Stimulated activated CD8-positive, alpha-beta memory T cell treated with anti-CD3 and anti-CD28 coated beads, Interleukin-2, amount 100 ng/mL, for 48 hours (primary cell): Measurements from ENCODE around the gene EEF1AKMT1.
"Not testable (repeated sequence)": the region's sequence is repeated elsewhere in the genome, so short reads cannot be mapped to it uniquely, and the experiment has no call there.

ENCODE experiments used
- DNase-seq, 2 donors: peaks; one replicate each; pipeline ENCODE4 v3.0.0-alpha.2; 2020; ENCODE audit warnings: low read depth in 2 of 2

Gene EEF1AKMT1

DNA sequence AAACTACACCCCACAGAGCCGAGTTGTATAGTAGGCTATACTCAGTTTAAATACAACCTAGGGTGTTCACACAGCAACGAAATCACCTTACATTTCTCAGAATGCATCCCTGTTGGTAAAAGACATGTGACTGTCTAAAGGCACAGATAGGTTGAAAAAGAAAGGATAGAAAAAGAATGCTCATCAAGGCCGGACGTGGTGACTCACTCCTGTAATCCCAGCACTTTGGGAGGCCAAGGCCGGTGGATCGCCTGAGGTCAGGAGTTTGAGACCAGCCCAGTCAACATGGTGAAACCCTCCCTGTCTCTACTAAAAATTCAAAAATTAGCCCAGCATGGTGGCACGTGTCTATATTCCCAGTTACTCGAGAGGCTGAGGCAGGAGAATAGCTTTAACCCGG, 74.0 kb downstream of the EEF1AKMT1 start:
- DNase-seq, result no peak

DNA sequence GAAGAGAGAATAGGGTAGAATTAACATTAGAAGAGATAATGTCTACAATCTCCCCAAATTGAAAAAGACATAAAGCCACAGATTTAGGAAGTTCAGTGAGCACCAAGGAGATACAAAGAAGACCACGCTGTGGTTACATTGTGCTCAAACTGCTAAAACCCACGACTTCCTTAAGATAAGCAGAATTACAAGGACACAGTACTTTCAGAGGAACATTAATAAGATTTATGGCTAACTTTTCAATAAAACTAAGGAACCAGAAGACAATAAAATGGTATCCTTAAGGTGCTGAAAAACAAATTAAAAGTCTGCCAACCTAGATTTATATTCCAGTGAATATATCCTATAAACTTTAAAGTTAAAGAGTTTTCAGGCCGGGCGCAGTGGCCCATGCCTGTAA, 77.7 kb downstream of the EEF1AKMT1 start:
- no peak for DNase-seq

DNA sequence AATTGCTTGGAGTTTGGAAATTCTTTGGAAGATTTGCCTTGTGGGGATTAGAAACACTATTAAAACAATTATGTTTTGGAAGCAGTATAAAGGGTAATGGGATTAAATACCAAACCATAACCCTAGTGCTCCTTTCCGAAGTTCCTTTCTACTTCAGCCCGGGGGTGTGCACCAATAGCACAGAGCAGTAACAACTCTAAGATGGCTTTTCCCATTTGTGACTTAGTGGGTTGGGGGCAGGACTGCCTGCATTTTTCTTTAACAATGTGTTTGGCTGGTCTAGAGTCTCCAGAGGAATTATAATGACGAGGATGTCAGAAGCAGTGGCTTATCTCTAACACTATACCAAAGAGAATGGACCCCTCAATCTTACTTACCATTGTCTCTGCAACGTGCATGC, 82.1 kb downstream of the EEF1AKMT1 start:
- DNase-seq, result no peak

DNA sequence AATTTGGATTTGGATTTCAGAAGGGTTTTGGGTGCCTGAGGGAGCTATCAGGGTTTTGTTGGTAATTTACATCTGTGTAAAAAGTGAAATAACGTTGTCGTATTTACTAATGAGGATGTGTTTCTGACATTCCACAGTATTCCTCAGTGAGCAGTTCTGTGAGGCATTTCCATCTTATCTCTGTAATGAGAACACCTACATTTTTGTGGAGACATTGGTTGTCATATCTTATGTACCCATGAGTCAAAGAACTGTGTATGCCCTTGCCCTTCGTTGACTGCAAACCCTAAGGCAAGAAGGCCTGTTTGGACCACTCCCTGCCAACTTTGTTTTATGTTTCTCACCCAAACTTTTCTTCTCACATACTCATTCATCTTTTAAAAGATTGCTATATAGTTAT, 84.5 kb downstream of the EEF1AKMT1 start:
- DNase-seq, result no peak

DNA sequence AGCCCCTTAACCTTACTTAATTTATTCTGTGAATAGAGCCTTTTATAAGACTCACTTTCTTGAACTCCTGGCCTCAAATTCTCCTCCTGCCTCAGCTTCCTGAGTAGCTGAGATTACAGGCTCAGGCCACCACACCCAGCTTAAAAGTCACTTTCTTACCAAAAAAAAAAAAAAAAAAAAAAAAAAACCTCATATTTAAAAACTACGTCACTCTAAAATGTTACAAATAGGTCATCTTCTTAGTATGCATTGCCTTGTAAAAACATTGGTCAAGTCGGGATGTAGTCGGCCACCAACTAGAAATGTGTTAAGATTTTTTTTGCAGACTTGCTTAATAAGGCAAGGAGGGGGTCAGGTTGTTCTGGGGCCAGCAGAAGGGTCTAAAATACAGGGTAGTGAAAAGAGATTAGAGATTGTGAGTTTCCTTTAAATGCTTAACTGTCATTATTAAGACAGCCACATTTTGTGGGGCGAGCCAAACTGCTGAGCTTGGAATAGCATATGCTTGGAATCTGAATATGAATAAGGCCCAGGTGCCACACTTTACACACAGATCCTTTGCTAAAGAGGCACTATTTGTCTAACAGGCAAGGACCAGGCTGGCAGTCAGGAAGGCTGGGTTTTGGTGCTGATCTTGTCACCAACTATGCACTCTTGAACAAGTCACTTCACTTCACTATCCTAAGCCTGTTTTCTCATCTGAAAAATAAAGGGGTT, 86.7 kb downstream of the EEF1AKMT1 start:
- no peak for DNase-seq

DNA sequence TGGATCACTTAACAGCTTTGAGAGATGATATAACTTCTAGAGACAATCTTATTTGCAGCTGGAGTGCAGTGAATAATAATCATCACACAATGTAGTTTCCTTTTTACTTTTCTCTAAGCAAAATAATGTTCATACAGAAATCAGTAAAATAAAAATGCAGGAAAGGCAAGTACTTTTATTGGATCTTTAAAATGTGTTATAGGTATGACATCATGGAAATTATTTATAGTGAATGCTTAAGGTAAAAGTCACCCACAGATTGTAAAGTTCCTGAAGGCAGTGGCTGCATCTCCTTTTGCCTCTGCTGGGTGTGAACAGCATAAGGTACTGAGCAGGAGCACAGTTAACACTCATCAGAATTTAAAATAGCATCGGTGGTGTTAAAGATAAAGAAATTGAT, 87.6 kb downstream of the EEF1AKMT1 start:
- DNase-seq, result no peak

DNA sequence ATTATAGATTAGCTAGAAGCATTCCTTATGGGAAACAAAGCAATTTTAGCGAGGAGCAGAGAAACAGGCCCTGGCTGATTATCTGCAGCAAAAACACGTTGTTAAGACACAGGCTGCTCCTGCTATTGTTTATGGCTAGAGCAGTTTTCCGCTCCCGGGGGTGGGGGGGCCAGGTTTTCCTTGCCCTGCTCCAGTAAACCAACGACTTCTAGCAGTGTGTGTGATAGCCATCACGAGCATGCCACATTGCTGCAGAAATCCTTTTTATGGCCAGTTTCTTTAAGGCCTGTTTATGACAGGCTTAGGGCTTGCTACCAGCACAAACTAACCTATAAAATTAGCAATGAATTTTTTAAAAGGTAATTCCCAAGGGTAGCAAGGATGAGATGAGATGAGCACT, 88.7 kb downstream of the EEF1AKMT1 start:
- DNase-seq, result no peak

DNA sequence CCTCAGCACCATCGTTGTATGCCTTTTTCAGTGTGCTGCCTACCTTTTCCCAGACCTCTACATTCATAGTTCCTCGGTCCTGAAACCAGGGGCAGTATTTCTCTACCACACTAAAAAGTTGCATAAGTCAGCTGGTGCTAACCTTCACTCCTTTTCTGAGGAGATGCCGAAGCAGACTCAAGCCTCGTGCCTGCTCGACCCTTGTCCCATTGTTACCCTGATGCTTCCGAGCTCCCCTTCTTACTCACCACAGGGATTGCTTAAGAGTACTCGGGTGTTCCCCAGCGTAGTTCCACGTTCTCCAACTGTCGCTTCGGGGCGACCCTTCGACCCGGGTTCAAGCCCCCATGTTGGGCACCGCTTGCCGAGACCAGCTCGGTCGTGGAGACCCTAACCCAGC, 89.2 kb downstream of the EEF1AKMT1 start:
- DNase-seq, result no peak

DNA sequence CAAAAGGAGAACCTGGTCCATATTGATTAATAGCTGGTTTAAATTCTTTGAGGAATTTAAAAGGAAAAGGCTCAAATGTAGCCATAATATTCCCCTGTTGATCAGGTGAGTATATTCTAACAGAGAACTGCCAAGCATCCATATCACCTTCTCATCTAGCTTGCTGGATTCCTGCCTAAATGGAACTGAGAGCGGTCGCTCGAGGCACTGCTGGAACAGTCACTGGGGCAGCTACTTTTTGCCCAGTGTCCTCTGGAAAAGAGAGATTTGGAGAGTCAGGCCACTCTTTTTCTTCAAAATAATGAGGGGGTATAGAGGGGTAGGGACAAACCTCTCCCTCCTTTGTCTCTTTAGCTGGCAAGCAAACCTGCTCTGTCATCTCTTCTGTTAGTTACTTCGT, 89.7 kb downstream of the EEF1AKMT1 start:
- no peak for DNase-seq

DNA sequence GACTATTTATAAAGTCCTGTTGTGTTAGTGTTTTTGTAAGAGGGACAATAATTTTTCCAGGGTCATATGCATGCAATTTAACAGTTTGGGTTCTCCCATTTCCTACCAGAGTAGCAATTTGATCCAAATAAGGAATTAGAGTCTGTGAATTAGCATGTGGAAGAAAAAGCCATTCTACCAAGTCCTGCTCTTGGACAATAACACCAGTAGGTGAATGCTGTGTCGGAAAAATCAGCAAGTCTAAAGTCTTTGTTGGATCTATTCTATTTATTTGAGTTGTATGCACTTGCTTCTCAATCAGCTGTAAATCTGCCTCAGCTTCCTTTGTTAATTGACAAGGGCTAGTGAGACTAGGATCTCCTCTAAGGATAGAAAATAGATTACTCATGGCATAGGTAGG, 91.7 kb downstream of the EEF1AKMT1 start:
- no peak for DNase-seq

DNA sequence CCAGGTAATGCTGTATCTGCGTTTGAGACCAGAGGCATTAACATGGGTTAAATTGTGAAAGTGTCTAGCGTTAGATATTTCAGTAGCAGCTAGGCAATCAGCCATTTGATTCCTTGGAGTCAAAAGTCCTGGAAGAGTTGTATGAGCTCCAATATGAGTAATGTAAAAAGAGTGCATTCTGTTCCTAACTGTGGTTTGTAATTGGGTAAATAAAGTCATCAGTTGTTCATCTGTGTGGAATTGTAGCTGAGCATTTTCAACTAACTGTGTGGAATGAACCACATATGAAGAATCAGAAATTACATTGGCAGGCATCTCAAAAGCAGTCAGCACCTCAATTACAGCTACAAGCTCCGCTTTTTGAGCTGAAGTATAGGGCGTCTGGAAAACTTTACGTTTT, 92.3 kb downstream of the EEF1AKMT1 start:
- DNase-seq, result not testable (repeated sequence)

DNA sequence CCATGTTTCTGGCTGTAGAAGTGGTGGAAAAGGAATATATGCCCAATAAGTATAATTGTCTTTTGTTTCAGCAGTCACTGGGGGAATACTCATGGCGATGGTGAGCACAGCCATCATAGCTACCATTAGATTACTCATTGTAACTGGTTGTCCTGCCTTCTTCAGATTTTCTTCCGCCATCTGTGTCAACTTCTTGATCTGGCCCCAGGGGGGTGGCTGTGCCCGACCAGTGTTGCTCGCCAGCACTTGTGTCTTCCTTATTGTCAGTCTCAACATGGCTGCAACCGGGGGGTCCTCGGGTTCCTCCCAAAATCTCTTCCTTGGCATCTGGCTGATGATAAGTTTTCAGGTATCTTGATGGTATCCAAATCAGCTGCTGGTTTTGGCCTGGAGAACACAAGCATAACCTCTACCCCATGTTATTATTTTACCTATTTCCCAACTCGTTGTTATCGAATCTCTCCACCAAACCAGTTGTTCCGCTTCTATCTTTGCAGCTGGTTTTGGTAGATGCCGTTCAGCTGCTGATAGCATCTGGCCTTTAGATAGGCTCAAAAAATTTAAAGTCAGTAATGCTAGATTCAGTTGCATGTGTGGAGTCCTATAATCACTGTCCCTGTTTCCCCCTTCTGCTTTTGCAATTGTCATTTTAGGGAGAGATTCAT, 93.2 kb downstream of the EEF1AKMT1 start:
- no peak for DNase-seq

DNA sequence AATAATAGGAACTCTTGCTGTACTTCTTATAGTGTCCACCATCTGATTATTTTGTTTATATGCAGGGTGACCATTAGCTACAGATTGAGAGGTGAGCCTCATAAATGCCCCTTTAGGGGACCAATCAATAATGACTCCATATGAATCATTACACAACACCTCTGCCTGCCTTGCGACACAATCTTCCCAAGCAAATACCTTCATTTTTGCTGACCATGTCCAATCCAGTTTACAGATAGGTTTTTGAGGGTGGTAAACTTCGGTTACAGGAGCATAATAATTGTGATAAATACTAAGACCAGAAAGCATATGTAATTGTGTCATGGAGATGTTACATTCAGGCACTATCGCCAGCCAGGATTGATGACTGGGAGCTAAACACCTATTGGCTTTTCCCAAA, 93.9 kb downstream of the EEF1AKMT1 start:
- no peak for DNase-seq
